ENCODE measurements around the gene HOXD1.

HOXD1 gene

GRCh38 chr2:176234940-176235339 is 46.5 kb downstream of the HOXD1 start:
- DNase-seq (ENCODE audit: low spot score), result no peak
- no peak for FAIRE-seq

- FAIRE-seq, result no peak
- DNase-seq (ENCODE audit: low spot score), result no peak
Observed at GRCh38 chr2:176237456-176237855, 49.0 kb downstream of the HOXD1 start.

- no peak for FAIRE-seq
- no peak for DNase-seq (ENCODE audit: low spot score)
Observed at GRCh38 chr2:176239031-176239430, 50.6 kb downstream of the HOXD1 start.

- FAIRE-seq, result no peak
- DNase-seq (ENCODE audit: low spot score), result no peak
Observed at GRCh38 chr2:176240301-176240700, 51.8 kb downstream of the HOXD1 start.

All from RCC 7860 (cell line).